ENCODE results near the gene CSPG4.

DNA sequence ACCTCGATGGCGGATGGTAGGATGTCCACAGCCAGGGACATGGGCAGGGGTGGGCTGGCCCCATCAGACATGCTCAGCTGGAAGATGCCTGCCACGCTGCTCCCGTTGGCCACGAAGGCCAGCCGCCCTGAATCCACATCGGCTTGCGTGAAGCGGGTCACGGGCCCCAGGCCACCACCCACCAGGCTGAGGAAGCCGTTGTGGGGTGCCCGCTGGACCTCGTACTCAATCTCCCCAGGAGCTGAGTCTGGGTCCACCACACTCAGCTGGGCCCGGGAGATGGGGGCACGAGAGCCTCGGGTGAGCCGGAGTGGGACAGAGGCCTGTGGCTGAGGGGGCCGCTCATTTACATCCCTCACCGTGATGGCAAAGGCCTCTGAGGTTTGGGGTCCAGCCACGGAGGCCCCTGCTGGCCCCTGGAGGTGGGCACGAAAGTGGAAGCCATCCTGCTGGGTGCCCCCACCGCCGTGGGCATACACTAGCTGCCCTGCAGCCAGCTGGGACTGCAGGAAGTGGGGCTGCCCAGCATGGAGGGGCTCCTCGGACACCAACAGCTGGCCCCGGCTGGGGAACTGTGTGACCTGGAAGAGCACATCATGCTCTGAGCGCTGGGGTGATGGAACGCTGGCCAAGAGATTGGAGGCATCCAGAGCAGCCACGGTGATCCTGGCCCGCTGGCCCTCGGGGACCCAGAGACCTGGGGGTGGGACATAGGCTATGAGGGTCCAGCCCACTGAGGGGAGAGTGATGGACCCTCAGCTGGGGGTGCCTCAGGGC lies 35.8 kb downstream of the CSPG4 start:
- TF ChIP-seq POLR2A (IDR thresholded peaks at IDR 0.05; ENCODE audit: low read length) (no peak), GATA1 (IDR thresholded peaks at IDR 0.05; ENCODE audit: low read depth, low read length) (no peak)

Data from erythroblast (primary cell).